T-helper 1 cell treated with Interleukin-12 subunit alpha and Interleukin-12 subunit beta and Interleukin-4 antibody, amounts not matched to agents 30 μg/mL and 1 μg/mL, for 36 hours (primary cell): Measurements from ENCODE around the gene PCYT1B.

Source experiments
- H3K27ac Mint-ChIP-seq: one replicate; pipeline ENCODE4 v1.8.0; 2021; ENCODE audit warnings: mild to moderate bottlenecking, mixed read lengths
- H3K27me3 Mint-ChIP-seq: one replicate; pipeline ENCODE4 v1.8.0; 2021; ENCODE audit warnings: low read depth, mixed read lengths
- H3K36me3 Mint-ChIP-seq: one replicate; pipeline ENCODE4 v1.8.0; 2021; ENCODE audit warnings: low read depth, mixed read lengths
- H3K4me1 Mint-ChIP-seq: one replicate; pipeline ENCODE4 v1.8.0; 2021; ENCODE audit warnings: low read depth, mixed read lengths
- H3K4me3 Mint-ChIP-seq: one replicate; pipeline ENCODE4 v1.8.0; 2021; ENCODE audit warnings: mild to moderate bottlenecking, moderate library complexity, mixed read lengths
- H3K9me3 Mint-ChIP-seq: one replicate; pipeline ENCODE4 v1.8.0; 2021; ENCODE audit warnings: mixed read lengths

Gene PCYT1B

GRCh38 chrX:24647257-24648058, at the start of gene PCYT1B:
Gene PCYT1B (minus strand): TSS chrX:24647347. CDS start chrX:24647105, 242 bp downstream.
- no peaks in the 10 kb centered on the region for H3K9me3 Mint-ChIP-seq
- peak within 1 kb of the TSS; percentile 69 for H3K4me3 Mint-ChIP-seq
- peaks cover 14% of the 10 kb centered on the region for H3K27me3 Mint-ChIP-seq
- H3K36me3 Mint-ChIP-seq = no peaks in the 10 kb centered on the region
- H3K27ac Mint-ChIP-seq = no peak within 1 kb of the TSS
- peaks cover 7% of the 10 kb centered on the region for H3K4me1 Mint-ChIP-seq

- H3K27ac Mint-ChIP-seq = no peak overlapping the region
- peaks cover 18% of the 10 kb centered on the region for H3K4me1 Mint-ChIP-seq
- H3K9me3 Mint-ChIP-seq = no peaks in the 10 kb centered on the region
- H3K4me3 Mint-ChIP-seq = no peak overlapping the region
- peaks cover 5% of the 10 kb centered on the region for H3K36me3 Mint-ChIP-seq
- no peaks in the 10 kb centered on the region for H3K27me3 Mint-ChIP-seq
Measured at GRCh38 chrX:24696294-24696693, 49.1 kb upstream of the PCYT1B start.

DNA sequence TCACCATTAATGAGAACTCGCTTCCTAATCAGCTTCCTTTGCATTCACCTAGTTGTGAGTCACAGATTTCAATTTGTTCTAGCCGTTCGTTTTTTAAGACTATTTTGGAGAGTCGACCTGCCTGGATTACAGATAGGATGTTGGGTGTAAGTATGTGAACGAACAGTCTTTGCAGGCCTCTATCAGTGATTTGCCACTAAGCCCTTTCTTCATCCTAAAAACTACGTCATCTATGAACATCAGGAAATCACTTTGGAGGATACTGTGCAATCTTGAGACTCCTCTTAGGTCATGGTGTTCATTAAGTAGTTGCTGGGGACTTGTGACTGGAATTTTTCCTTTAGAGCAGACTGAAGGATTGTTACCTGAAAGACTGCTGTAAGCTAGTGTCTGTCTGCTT, 47.7 kb upstream of the PCYT1B start:
- Mint-ChIP-seq H3K4me3 (peak overlapping the region; percentile 91), H3K9me3 (no peaks in the 10 kb centered on the region), H3K36me3 (peaks cover 2% of the 10 kb centered on the region), H3K27ac (peak overlapping the region; percentile 89), H3K4me1 (peaks cover 18% of the 10 kb centered on the region), H3K27me3 (no peaks in the 10 kb centered on the region)

DNA sequence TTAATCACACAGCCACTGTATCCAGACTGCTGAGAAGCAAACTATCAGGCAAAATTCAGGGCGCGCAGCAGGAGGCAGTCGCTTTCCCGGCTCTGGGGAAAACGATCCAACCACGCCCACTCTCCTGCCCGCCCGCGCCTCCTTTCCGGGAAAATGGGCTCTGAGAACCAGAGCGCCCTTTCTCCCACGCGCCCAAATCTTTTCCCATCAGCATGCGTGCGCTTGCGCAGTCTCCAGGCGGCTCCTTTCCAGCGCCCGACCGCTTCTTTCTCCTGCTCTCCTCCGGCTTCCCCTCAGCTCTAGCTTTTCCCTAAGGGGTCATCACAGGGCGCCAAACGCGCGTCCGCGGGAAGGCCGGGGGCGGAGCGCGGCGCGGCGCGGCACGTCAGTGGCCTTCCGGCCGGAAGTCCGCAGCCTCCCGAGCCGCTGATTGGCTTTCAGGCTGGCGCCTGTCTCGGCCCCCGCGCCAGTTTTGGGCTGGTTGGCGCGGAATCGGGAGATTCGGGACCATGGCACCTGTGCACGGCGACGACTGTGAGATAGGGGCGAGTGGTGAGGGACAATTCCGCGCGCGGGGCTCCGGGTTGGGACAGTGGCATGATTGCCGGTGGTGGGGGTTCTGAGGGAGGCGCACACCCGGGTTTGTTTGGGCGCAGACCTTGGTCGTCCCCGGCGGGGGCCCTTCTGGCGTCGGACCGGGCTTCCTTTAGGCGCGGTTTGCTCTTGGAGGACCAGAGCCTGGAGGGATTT, 46.5 kb upstream of the PCYT1B start, which contains the start of gene POLA1:
Gene POLA1, plus strand, starts transcription at position 466 of the 750 bp plus-strand sequence. Its CDS starts 44 bp downstream, at position 510.
- Mint-ChIP-seq H3K27ac (peak within 1 kb of the TSS; percentile 89), H3K9me3 (no peaks in the 10 kb centered on the region), H3K36me3 (no peaks in the 10 kb centered on the region), H3K4me3 (peak within 1 kb of the TSS; percentile 91), H3K27me3 (no peaks in the 10 kb centered on the region), H3K4me1 (peaks cover 18% of the 10 kb centered on the region)

GRCh38 chrX:24692305-24692704, 45.2 kb upstream of the PCYT1B start:
- Mint-ChIP-seq H3K27ac (no peak overlapping the region), H3K9me3 (no peaks in the 10 kb centered on the region)

DNA sequence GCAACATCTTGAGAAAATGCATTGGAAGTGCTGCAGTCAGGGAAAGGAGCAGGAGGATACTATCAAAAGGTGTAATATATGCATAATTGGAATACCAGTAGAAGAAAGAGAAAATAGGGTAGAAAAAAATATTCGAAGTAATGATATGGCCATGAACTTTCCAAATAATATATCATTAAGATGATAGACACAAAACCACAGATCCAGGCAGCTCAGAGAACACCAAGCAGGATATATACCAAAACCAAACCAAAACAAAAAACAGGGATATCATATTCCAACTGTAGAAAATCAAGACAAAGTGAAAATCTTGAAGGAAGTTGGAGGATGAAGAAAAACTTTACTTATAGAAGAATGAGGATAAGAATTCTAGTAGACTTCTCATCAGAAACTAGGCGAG, 36.9 kb upstream of the PCYT1B start:
- H3K9me3 Mint-ChIP-seq = peaks cover 5% of the 10 kb centered on the region
- no peak overlapping the region for H3K27ac Mint-ChIP-seq
- peaks cover 2% of the 10 kb centered on the region for H3K4me1 Mint-ChIP-seq
- H3K4me3 Mint-ChIP-seq = no peak overlapping the region
- H3K27me3 Mint-ChIP-seq = no peaks in the 10 kb centered on the region
- no peaks in the 10 kb centered on the region for H3K36me3 Mint-ChIP-seq

More at GRCh38 chrX:24692305-24692704, 45.2 kb upstream of the PCYT1B start:
- Mint-ChIP-seq H3K4me3 (no peak overlapping the region), H3K4me1 (peaks cover 18% of the 10 kb centered on the region), H3K36me3 (no peaks in the 10 kb centered on the region), H3K27me3 (no peaks in the 10 kb centered on the region)

GRCh38 chrX:24682739-24683432, 35.7 kb upstream of the PCYT1B start:
- H3K27ac Mint-ChIP-seq = no peak overlapping the region
- peaks cover 5% of the 10 kb centered on the region for H3K9me3 Mint-ChIP-seq
- H3K36me3 Mint-ChIP-seq = no peaks in the 10 kb centered on the region
- H3K4me3 Mint-ChIP-seq = no peak overlapping the region
- peaks cover 2% of the 10 kb centered on the region for H3K4me1 Mint-ChIP-seq
- no peaks in the 10 kb centered on the region for H3K27me3 Mint-ChIP-seq

GRCh38 chrX:24676403-24677024, 29.4 kb upstream of the PCYT1B start:
- Mint-ChIP-seq H3K27me3 (no peaks in the 10 kb centered on the region), H3K36me3 (no peaks in the 10 kb centered on the region), H3K4me1 (no peaks in the 10 kb centered on the region), H3K4me3 (no peak overlapping the region), H3K27ac (no peak overlapping the region), H3K9me3 (no peaks in the 10 kb centered on the region)

DNA sequence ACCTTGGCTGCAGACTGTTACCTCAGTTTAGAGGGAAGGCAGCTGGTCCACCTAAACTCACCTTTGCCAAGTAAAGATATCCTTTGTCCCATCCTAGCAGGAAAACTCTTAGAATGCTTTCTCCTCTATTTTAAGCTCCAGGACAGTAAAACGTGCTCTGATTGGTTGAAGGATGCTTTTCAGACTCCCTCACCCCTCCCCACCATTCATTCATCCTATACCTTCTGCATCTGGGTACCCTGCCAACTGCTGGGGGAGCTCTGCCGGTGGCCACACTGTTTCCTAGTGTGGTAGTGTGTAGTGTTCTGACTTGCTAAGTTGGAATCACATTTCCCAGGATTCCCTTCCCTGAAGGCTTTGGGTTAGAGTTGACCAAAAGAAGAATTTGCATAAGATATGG, 26.3 kb upstream of the PCYT1B start:
- H3K4me3 Mint-ChIP-seq = no peak overlapping the region
- no peak overlapping the region for H3K27ac Mint-ChIP-seq
- H3K9me3 Mint-ChIP-seq = no peaks in the 10 kb centered on the region
- no peaks in the 10 kb centered on the region for H3K27me3 Mint-ChIP-seq
- no peaks in the 10 kb centered on the region for H3K36me3 Mint-ChIP-seq
- no peaks in the 10 kb centered on the region for H3K4me1 Mint-ChIP-seq

DNA sequence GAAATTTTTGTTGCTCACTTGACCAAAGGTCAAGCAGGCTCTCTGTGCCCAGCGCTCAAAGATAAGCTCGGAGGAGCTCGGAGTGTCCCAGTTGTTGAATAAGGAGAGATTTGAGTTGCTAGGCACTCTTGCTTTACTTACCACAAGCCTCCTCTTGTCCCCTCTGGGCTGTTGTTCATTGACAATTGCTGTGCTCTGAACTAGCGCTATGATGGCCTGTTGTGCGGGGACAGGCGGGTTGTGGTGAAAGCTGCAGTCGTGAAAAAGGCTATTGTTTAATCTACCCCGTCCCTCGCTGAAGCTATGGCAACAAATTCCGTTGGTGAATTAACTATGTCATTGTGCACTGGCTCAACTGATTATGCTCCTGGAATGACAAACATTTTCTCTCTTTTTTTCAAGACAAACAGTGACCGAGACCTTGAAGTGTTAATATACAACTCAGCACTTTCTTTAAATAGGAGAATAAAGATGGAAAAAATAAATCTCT, 25.6 kb upstream of the PCYT1B start:
- Mint-ChIP-seq H3K27me3 (no peaks in the 10 kb centered on the region), H3K27ac (no peak overlapping the region), H3K9me3 (no peaks in the 10 kb centered on the region), H3K4me1 (no peaks in the 10 kb centered on the region), H3K36me3 (no peaks in the 10 kb centered on the region), H3K4me3 (no peak overlapping the region)

- no peaks in the 10 kb centered on the region for H3K36me3 Mint-ChIP-seq
- H3K9me3 Mint-ChIP-seq = no peaks in the 10 kb centered on the region
- no peaks in the 10 kb centered on the region for H3K4me1 Mint-ChIP-seq
- no peak overlapping the region for H3K4me3 Mint-ChIP-seq
- H3K27ac Mint-ChIP-seq = no peak overlapping the region
- no peaks in the 10 kb centered on the region for H3K27me3 Mint-ChIP-seq
Measured at GRCh38 chrX:24668111-24668510, 21.0 kb upstream of the PCYT1B start.

DNA sequence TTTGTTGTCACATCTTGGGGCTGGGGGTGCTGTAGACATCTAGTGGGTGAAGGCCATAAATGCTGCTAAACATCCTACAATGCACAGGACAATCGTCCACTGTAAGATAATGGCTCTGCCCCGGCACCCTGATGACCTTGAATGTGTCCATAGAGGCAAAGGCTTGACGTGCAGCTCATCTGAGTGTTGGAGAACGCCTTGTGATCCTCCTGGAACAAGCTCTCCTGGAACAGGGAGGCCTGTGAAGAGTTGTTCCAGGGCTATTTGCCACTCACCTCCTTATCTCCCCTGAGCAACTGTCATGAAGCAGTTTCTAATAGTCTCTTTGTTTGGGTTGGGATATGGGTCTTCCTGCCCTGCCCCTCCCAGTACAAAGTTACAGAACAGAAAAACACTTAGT, 15.2 kb upstream of the PCYT1B start:
- Mint-ChIP-seq H3K4me1 (no peaks in the 10 kb centered on the region), H3K9me3 (no peaks in the 10 kb centered on the region), H3K27ac (no peak overlapping the region), H3K4me3 (no peak overlapping the region), H3K27me3 (peaks cover 9% of the 10 kb centered on the region), H3K36me3 (no peaks in the 10 kb centered on the region)

DNA sequence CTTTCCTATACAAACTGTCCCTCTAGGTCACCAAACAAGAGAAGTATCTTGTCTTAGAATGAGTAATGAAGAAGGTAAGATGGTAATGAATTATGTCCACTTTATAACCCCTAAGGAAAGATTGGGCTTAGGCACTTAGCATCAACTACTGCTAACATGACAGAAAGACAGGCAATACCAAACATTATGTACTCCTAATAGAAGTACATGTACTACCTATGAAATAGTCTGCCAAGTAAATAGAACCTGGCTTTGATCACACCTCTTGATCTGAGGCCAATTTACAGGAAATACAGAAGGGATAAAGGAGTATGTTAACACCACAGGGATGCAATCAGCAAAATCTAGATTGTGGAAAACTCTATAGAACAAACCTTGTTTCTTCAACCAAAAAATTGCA, 14.1 kb upstream of the PCYT1B start:
- Mint-ChIP-seq H3K27ac (no peak overlapping the region), H3K27me3 (peaks cover 9% of the 10 kb centered on the region), H3K36me3 (no peaks in the 10 kb centered on the region), H3K4me3 (no peak overlapping the region), H3K4me1 (no peaks in the 10 kb centered on the region), H3K9me3 (no peaks in the 10 kb centered on the region)

- no peaks in the 10 kb centered on the region for H3K9me3 Mint-ChIP-seq
- peaks cover 9% of the 10 kb centered on the region for H3K27me3 Mint-ChIP-seq
- H3K4me1 Mint-ChIP-seq = no peaks in the 10 kb centered on the region
- no peak overlapping the region for H3K4me3 Mint-ChIP-seq
- H3K36me3 Mint-ChIP-seq = no peaks in the 10 kb centered on the region
- H3K27ac Mint-ChIP-seq = no peak overlapping the region
Measured at GRCh38 chrX:24659646-24660045, 12.5 kb upstream of the PCYT1B start.
